Liver (tissue), 9 donors: ENCODE measurements around the gene GRIN3B. TPM values are rescaled to one million over a fixed set of nuclear protein-coding genes. Genes with fewer than 3 reads are reported as not detected.

Experiments used
- DNase-seq: peaks from one replicate; pipeline ENCODE4 v3.0.0-alpha.2; 2017; ENCODE audit warnings: low spot score
- H3K27ac ChIP-seq, 2 donors: one replicate each; pipeline ENCODE4 v1.7.0; 2013; ENCODE audit warnings: inconsistent platforms in 2 of 2, low read length in 2 of 2, control low read depth in 1 of 2, low read depth in 1 of 2, mild to moderate bottlenecking in 1 of 2
- H3K27me3 ChIP-seq, 4 donors: one replicate each; pipeline versions ENCODE4 v1.6.1 to v1.7.0; 2013; ENCODE audit warnings: low read length in 3 of 4, inconsistent platforms in 1 of 4, mild to moderate bottlenecking in 1 of 4, moderate library complexity in 1 of 4; ENCODE audit not compliant: control insufficient read depth in 4 of 4, insufficient read depth in 4 of 4
- H3K36me3 ChIP-seq, 4 donors: one replicate each; pipeline versions ENCODE4 v1.6.1 to v1.7.0; 2013; ENCODE audit warnings: low read length in 3 of 4, mild to moderate bottlenecking in 3 of 4, low read depth in 1 of 4, moderate library complexity in 1 of 4; ENCODE audit not compliant: control insufficient read depth in 4 of 4, insufficient read depth in 3 of 4
- H3K4me1 ChIP-seq, 4 donors: one replicate each; pipeline versions ENCODE4 v1.6.1 to v1.7.0; 2013; ENCODE audit warnings: low read length in 3 of 4, mild to moderate bottlenecking in 3 of 4, moderate library complexity in 1 of 4; ENCODE audit not compliant: control insufficient read depth in 4 of 4, insufficient read depth in 4 of 4
- H3K4me3 ChIP-seq, 3 donors: one replicate each; pipeline versions ENCODE4 v1.6.1 to v1.7.0; 2013; ENCODE audit warnings: low read length in 3 of 3, control low read depth in 1 of 3, low read depth in 1 of 3, mild to moderate bottlenecking in 1 of 3
- H3K9ac ChIP-seq, 2 donors: one replicate each; pipeline ENCODE4 v1.7.0; 2013; ENCODE audit warnings: low read length in 2 of 2, mild to moderate bottlenecking in 2 of 2, moderate library complexity in 2 of 2, control low read depth in 1 of 2, low read depth in 1 of 2
- H3K9me3 ChIP-seq, 4 donors: one replicate each; pipeline versions ENCODE4 v1.6.1 to v1.7.0; 2013; ENCODE audit warnings: low read length in 3 of 4; ENCODE audit not compliant: control insufficient read depth in 4 of 4
- ATF3 ChIP-seq: IDR thresholded peaks from 2 replicates; pipeline ENCODE4 v1.6.1; 2016; ENCODE audit warnings: antibody characterized with exemption
- EGR1 ChIP-seq, 2 donors: IDR thresholded peaks; 2 replicates each; pipeline ENCODE4 v1.6.1; 2016 to 2018; ENCODE audit warnings: antibody characterized with exemption in 2 of 2, low read depth in 2 of 2
- FOXA1 ChIP-seq: IDR thresholded peaks from 2 replicates; pipeline ENCODE4 v1.6.1; 2016; ENCODE audit warnings: antibody characterized with exemption
- GABPA ChIP-seq, 2 donors: IDR thresholded peaks in 1 of 2; conservative IDR thresholded peaks in 1 of 2; 2 replicates each; pipeline ENCODE4 v1.6.1; 2016; ENCODE audit warnings: antibody characterized with exemption in 2 of 2, mild to moderate bottlenecking in 1 of 2, moderate library complexity in 1 of 2
- HNF4A ChIP-seq, 2 donors: conservative IDR thresholded peaks; 2 replicates each; pipeline ENCODE4 v1.6.1; 2016; ENCODE audit warnings: antibody characterized with exemption in 2 of 2, mild to moderate bottlenecking in 2 of 2
- RAD21 ChIP-seq, 2 donors: IDR thresholded peaks; 2 replicates each; pipeline ENCODE4 v1.6.1; 2016; ENCODE audit warnings: antibody characterized with exemption in 2 of 2, mild to moderate bottlenecking in 2 of 2
- REST ChIP-seq: IDR thresholded peaks from 2 replicates; pipeline ENCODE4 v1.6.1; 2016; ENCODE audit warnings: antibody characterized with exemption, mild to moderate bottlenecking
- RXRA ChIP-seq, 2 donors: IDR thresholded peaks; 2 replicates each; pipeline ENCODE4 v1.6.1; 2017 to 2018; ENCODE audit warnings: antibody characterized with exemption in 2 of 2, mild to moderate bottlenecking in 1 of 2
- YY1 ChIP-seq: IDR thresholded peaks from 2 replicates; pipeline ENCODE4 v1.6.1; 2016; ENCODE audit warnings: antibody characterized with exemption, mild to moderate bottlenecking
- WGBS: extraction: QIAGEN DNeasy Blood & Tissue Kit; methylation state at CpG from one replicate; pipeline ENCODE4 v1.1.7; 2013; 5-methylcytosine and 5-hydroxymethylcytosine counted together
- polyA plus RNA-seq, 2 donors: library from polyadenylated mRNA; stranded (reverse) in 1 of 2; unstranded in 1 of 2; fragments of 200-250 nt in 1 of 2; fragments of >200 nt in 1 of 2; fragmentation: Nextera tagmentation in 1 of 2; extraction: Ambion mirVana in 1 of 2; gene quantifications; one replicate each; pipeline versions ENCODE4 v1.2.1 to v1.2.3, GENCODE V29; 2013 to 2015
- total RNA-seq, 2 donors: library from RNA; depleted of rRNA; stranded (reverse); fragments of >200 nt; gene quantifications; one replicate each; pipeline ENCODE4 v1.2.3, GENCODE V29; 2014
- TF ChIP-seq, protein P1 (sequence below): fragments of 150-350 bp; IDR thresholded peaks from 2 replicates; pipeline ENCODE4 v1.5.1; 2017; ENCODE audit warnings: improper control_type of control experiment, low read depth, low read length; ENCODE audit not compliant: missing input control
- TF ChIP-seq, protein P2 (sequence below): IDR thresholded peaks from 2 replicates; pipeline ENCODE4 v1.6.1; 2016; ENCODE audit warnings: antibody characterized with exemption
- donor health status: healthy.
- donor health status: healthy.
- donor health status: healthy.
- donor health status: healthy.
- donor health status: healthy.

Gene GRIN3B
- total and polyA plus RNA-seq, 4 donors: 0.05 TPM; not detected in 3

- peak; percentile 81 for DNase-seq
- H3K27ac ChIP-seq: no peak overlapping the region
- H3K36me3 ChIP-seq: no peaks in the 10 kb centered on the region
- H3K27me3 ChIP-seq: peaks cover 0 to 4% (median 3%) of the 10 kb centered on the region in 4 donors
- H3K9me3 ChIP-seq: no peaks in the 10 kb centered on the region
- peaks cover 0 to 10% (median 4%) of the 10 kb centered on the region in 4 donors for H3K4me1 ChIP-seq
- H3K9ac ChIP-seq: no peak overlapping the region
- TF ChIP-seq, protein P1, sequence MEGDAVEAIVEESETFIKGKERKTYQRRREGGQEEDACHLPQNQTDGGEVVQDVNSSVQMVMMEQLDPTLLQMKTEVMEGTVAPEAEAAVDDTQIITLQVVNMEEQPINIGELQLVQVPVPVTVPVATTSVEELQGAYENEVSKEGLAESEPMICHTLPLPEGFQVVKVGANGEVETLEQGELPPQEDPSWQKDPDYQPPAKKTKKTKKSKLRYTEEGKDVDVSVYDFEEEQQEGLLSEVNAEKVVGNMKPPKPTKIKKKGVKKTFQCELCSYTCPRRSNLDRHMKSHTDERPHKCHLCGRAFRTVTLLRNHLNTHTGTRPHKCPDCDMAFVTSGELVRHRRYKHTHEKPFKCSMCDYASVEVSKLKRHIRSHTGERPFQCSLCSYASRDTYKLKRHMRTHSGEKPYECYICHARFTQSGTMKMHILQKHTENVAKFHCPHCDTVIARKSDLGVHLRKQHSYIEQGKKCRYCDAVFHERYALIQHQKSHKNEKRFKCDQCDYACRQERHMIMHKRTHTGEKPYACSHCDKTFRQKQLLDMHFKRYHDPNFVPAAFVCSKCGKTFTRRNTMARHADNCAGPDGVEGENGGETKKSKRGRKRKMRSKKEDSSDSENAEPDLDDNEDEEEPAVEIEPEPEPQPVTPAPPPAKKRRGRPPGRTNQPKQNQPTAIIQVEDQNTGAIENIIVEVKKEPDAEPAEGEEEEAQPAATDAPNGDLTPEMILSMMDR: peak; percentile 77
- TF ChIP-seq GABPA (IDR thresholded peaks at IDR 0.05 in 1 of 2, conservative IDR thresholded peaks at IDR 0.05 in 1 of 2) (no peak), FOXA1 (no peak), RAD21 (IDR thresholded peaks at IDR 0.05) (peak; percentile 80 to 87)
- no peak overlapping the region for H3K4me3 ChIP-seq
- WGBS: 10% methylated on average over 20 of the region's 20 CpGs
These were observed 1.4 kb downstream of the GRIN3B start for GRCh38 chr19:1001538-1002166.

DNA sequence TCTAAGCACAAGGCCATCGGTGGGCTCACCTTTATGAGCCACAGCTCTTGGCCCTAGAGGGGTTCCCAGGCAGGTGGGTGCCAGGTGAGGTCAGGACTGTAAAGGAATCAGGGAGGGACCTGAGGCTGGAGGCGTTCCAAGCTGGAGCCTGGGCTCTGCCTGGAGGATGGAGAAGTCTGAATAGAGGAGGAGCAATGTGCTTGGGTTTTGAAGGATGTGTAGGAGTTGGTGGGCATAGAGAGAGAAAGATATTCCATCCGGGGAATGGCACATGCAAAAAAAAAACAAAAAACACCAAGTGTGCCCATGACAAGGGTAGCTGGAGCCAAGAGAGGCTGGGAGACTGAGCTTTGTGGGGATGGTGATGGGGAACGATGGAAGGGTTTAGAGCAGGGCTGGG lies 2.4 kb downstream of the GRIN3B start:
- no peak for DNase-seq
- no peak overlapping the region for H3K4me3 ChIP-seq
- H3K4me1 ChIP-seq: peaks cover 0 to 10% (median 4%) of the 10 kb centered on the region in 4 donors
- no peaks in the 10 kb centered on the region for H3K9me3 ChIP-seq
- no peak overlapping the region for H3K27ac ChIP-seq
- WGBS: 72% methylated on average over 4 of the region's 4 CpGs
- TF ChIP-seq FOXA1: no peak
- no peak for TF ChIP-seq YY1
- no peak overlapping the region for H3K9ac ChIP-seq
- H3K36me3 ChIP-seq: no peaks in the 10 kb centered on the region
- H3K27me3 ChIP-seq: peaks cover 0 to 4% (median 3%) of the 10 kb centered on the region in 4 donors

DNA sequence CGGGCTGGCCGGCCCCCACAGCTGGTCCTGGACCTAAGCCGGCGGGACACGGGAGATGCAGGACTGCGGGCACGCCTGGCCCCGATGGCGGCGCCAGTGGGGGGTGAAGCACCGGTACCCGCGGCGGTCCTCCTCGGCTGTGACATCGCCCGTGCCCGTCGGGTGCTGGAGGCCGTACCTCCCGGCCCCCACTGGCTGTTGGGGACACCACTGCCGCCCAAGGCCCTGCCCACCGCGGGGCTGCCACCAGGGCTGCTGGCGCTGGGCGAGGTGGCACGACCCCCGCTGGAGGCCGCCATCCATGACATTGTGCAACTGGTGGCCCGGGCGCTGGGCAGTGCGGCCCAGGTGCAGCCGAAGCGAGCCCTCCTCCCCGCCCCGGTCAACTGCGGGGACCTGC lies 3.1 kb downstream of the GRIN3B start:
- peaks cover 0 to 4% (median 3%) of the 10 kb centered on the region in 4 donors for H3K27me3 ChIP-seq
- H3K27ac ChIP-seq: no peak overlapping the region
- H3K9me3 ChIP-seq: no peaks in the 10 kb centered on the region
- no peak for DNase-seq
- TF ChIP-seq ATF3: no peak
- no peak for TF ChIP-seq RXRA (IDR thresholded peaks at IDR 0.05)
- TF ChIP-seq REST: no peak
- TF ChIP-seq EGR1 (IDR thresholded peaks at IDR 0.05; ENCODE audit: low read depth in 2 of 2): no peak
- no peak for TF ChIP-seq FOXA1
- no peak for TF ChIP-seq HNF4A (conservative IDR thresholded peaks at IDR 0.05)
- TF ChIP-seq, protein P2, sequence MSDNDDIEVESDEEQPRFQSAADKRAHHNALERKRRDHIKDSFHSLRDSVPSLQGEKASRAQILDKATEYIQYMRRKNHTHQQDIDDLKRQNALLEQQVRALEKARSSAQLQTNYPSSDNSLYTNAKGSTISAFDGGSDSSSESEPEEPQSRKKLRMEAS: no peak
- no peaks in the 10 kb centered on the region for H3K36me3 ChIP-seq
- H3K9ac ChIP-seq: no peak overlapping the region
- 82% methylated on average over 37 of the region's 37 CpGs for WGBS
- H3K4me1 ChIP-seq: peaks cover 0 to 10% (median 4%) of the 10 kb centered on the region in 4 donors
- no peak overlapping the region for H3K4me3 ChIP-seq
